Calu3 (cell line): ENCODE measurements around the gene ELMO1. TPM values are rescaled to one million over a fixed set of nuclear protein-coding genes. Genes with fewer than 3 reads are reported as not detected.

Source experiments
- BruUV-seq: library from RNA; stranded (reverse); fragments of 400-500 nt; replicated peaks from 2 replicates; lab custom pipeline; 2021; lab: Mats Ljungman, UMichigan
- CTCF ChIA-PET: fragments of 300-600 bp; sonication (Branson Sonifier 250); formaldehyde crosslinking; loops from one replicate; lab custom pipeline; 2022; ENCODE audit warnings: antibody characterized with exemption; lab: Charles Lee
- DNase-seq: peaks from one replicate; pipeline ENCODE4 v3.0.0; 2022
- H3K27ac Mint-ChIP-seq: one replicate; pipeline ENCODE4 v1.8.0; 2022; ENCODE audit warnings: mixed read lengths; ENCODE audit not compliant: unreplicated experiment
- H3K27me3 Mint-ChIP-seq: one replicate; pipeline ENCODE4 v1.8.0; 2022; ENCODE audit warnings: mixed read lengths; ENCODE audit not compliant: unreplicated experiment
- H3K36me3 Mint-ChIP-seq: one replicate; pipeline ENCODE4 v1.8.0; 2022; ENCODE audit warnings: mild to moderate bottlenecking, moderate library complexity, mixed read lengths; ENCODE audit not compliant: insufficient read depth, unreplicated experiment
- H3K4me1 Mint-ChIP-seq: one replicate; pipeline ENCODE4 v1.8.0; 2022; ENCODE audit warnings: mild to moderate bottlenecking, low read depth, mixed read lengths; ENCODE audit not compliant: unreplicated experiment
- H3K4me3 Mint-ChIP-seq: one replicate; pipeline ENCODE4 v1.8.0; 2022; ENCODE audit warnings: mild to moderate bottlenecking, low read depth, moderate library complexity, mixed read lengths; ENCODE audit not compliant: unreplicated experiment
- H3K9me3 Mint-ChIP-seq: one replicate; pipeline ENCODE4 v1.8.0; 2022; ENCODE audit warnings: low read depth, mixed read lengths; ENCODE audit not compliant: unreplicated experiment
- intact Hi-C: fragments of 100-400 bp; cut with micrococcal nuclease; formaldehyde crosslinking; loops from one replicate; pipeline ENCODE4 v1.10.0; 2022; ENCODE audit not compliant: unreplicated experiment
- total RNA-seq: library from RNA; stranded (reverse); gene quantifications from 2 replicates; pipeline ENCODE4 v1.2.3, GENCODE V29; 2022
- TF ChIP-seq, protein P1 (sequence below): fragments of 200-600 bp; IDR thresholded peaks from one replicate; pipeline ENCODE4 v1.8.0; 2022; ENCODE audit warnings: antibody characterized with exemption; ENCODE audit not compliant: unreplicated experiment

The ELMO1 gene
- total RNA-seq, 1 experiment from 2014 or later = not detected

DNA sequence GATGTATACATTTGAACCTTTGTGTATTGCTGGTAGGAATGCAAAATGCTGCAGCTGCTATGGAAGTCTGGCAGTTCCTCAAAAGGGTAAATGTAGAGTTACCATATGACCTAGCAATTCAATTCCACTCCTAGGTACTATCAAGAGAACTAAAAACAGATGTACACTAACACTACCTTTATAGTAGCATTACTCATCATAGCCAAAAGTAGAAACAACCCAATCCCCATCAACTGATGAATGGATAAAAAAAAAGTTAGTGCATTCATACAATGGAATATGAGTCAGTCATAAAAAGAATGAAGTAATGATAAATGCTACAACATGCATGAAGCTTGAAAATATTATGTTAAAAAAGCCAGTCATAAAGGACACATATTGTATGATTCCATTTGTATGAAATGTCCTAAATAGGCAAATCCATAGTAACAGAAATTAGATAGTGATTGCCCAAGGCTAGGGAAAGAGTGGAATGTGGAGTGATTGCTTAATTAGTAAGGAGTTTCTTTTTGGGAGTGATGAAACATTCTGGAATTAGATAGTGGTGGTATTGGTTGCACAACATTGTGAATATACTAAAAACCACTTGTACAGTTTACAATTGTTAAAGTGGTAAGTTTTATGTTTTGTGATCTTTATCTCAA lies 628.0 kb downstream of the ELMO1 start:
- Mint-ChIP-seq H3K4me1 (no peaks in the 10 kb centered on the region), H3K9me3 (no peaks in the 10 kb centered on the region), H3K4me3 (no peak overlapping the region), H3K36me3 (no peaks in the 10 kb centered on the region), H3K27me3 (no peaks in the 10 kb centered on the region), H3K27ac (no peak overlapping the region)
- BruUV-seq = no TSS peak
- TF ChIP-seq, protein P1, sequence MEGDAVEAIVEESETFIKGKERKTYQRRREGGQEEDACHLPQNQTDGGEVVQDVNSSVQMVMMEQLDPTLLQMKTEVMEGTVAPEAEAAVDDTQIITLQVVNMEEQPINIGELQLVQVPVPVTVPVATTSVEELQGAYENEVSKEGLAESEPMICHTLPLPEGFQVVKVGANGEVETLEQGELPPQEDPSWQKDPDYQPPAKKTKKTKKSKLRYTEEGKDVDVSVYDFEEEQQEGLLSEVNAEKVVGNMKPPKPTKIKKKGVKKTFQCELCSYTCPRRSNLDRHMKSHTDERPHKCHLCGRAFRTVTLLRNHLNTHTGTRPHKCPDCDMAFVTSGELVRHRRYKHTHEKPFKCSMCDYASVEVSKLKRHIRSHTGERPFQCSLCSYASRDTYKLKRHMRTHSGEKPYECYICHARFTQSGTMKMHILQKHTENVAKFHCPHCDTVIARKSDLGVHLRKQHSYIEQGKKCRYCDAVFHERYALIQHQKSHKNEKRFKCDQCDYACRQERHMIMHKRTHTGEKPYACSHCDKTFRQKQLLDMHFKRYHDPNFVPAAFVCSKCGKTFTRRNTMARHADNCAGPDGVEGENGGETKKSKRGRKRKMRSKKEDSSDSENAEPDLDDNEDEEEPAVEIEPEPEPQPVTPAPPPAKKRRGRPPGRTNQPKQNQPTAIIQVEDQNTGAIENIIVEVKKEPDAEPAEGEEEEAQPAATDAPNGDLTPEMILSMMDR = no peak
- CTCF ChIA-PET = no interaction called here
- intact Hi-C loops = no loop called here
- no peak for DNase-seq

DNA sequence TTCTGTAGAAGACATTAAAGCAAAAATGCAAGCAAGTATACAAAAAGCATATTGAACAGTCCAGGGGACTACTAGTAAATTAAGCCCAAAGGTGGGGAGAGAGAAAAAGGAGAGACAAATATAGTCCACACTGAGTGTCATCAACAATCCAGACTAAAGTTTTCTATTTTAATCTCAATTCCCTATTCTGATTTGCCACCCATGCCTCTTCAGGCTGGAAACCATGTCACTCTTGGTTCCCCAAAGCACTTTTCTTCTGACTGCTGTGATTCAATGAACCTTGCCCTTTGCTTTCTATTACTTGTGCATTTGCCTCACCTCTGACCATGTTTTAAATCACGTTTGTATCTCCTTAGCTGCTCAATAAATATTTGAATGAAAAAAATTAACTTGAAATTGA lies 629.0 kb downstream of the ELMO1 start:
- H3K27me3 Mint-ChIP-seq = no peaks in the 10 kb centered on the region
- CTCF ChIA-PET = no interaction called here
- intact Hi-C loops = no loop called here
- DNase-seq = no peak
- no TSS peak for BruUV-seq
- TF ChIP-seq, protein P1 = no peak
- no peaks in the 10 kb centered on the region for H3K36me3 Mint-ChIP-seq
- H3K4me1 Mint-ChIP-seq = no peaks in the 10 kb centered on the region
- no peaks in the 10 kb centered on the region for H3K9me3 Mint-ChIP-seq
- no peak overlapping the region for H3K4me3 Mint-ChIP-seq
- H3K27ac Mint-ChIP-seq = no peak overlapping the region

GRCh38 chr7:36814311-36814710 lies 634.4 kb downstream of the ELMO1 start:
- CTCF ChIA-PET = interaction anchor here (1.9 kb wide), 1 partner anchor 19 kb away, joined by 5 read pairs; no protein-coding TSS in a partner anchor
- Mint-ChIP-seq H3K27ac (no peak overlapping the region), H3K4me3 (no peak overlapping the region), H3K9me3 (no peaks in the 10 kb centered on the region), H3K36me3 (no peaks in the 10 kb centered on the region), H3K27me3 (no peaks in the 10 kb centered on the region), H3K4me1 (no peaks in the 10 kb centered on the region)
- TF ChIP-seq, protein P1 = no peak
- no peak for DNase-seq
- intact Hi-C loops = no loop called here
- BruUV-seq = no TSS peak

- Mint-ChIP-seq H3K27ac (no peak overlapping the region), H3K9me3 (no peaks in the 10 kb centered on the region), H3K4me3 (no peak overlapping the region), H3K27me3 (no peaks in the 10 kb centered on the region), H3K36me3 (no peaks in the 10 kb centered on the region), H3K4me1 (no peaks in the 10 kb centered on the region)
- CTCF ChIA-PET = no interaction called here
- intact Hi-C loops = no loop called here
- TF ChIP-seq, protein P1 = no peak
- DNase-seq = no peak
- no TSS peak for BruUV-seq
Observed at GRCh38 chr7:36811807-36812206, 636.9 kb downstream of the ELMO1 start.
